Skeletal muscle satellite cell (primary cell): Measurements from ENCODE around the gene DLG4.

ENCODE experiments used
- H3K27me3 ChIP-seq: 2 replicates; pipeline ENCODE4 v1.7.0; 2013; ENCODE audit warnings: low read length; ENCODE audit not compliant: control insufficient read depth, insufficient read depth
- H3K36me3 ChIP-seq: 2 replicates; pipeline ENCODE4 v1.7.0; 2013; ENCODE audit warnings: mild to moderate bottlenecking, control low read depth, low read length; ENCODE audit not compliant: insufficient read depth
- H3K4me1 ChIP-seq: 2 replicates; pipeline ENCODE4 v1.7.0; 2013; ENCODE audit warnings: low read length; ENCODE audit not compliant: control insufficient read depth, insufficient read depth
- H3K4me2 ChIP-seq: 2 replicates; pipeline ENCODE4 v1.7.0; 2013; ENCODE audit warnings: mild to moderate bottlenecking, low read length
- H3K4me3 ChIP-seq: 2 replicates; pipeline ENCODE4 v1.7.0; 2013; ENCODE audit warnings: low read length
- H3K9ac ChIP-seq: 2 replicates; pipeline ENCODE4 v1.7.0; 2013; ENCODE audit warnings: mild to moderate bottlenecking, low read depth, low read length, moderate library complexity
- H3K9me3 ChIP-seq: replicated peaks from 2 replicates; pipeline ENCODE4 v1.7.0; 2013; ENCODE audit warnings: mild to moderate bottlenecking, control low read depth, low read length

DLG4 gene

GRCh38 chr17:7207120-7208001 lies 12.3 kb downstream of the DLG4 start:
- no peak overlapping the region for H3K4me3 ChIP-seq
- peaks cover 16% of the 10 kb centered on the region for H3K36me3 ChIP-seq
- H3K4me1 ChIP-seq: peaks cover 14% of the 10 kb centered on the region
- H3K9me3 ChIP-seq: no peaks in the 10 kb centered on the region
- no peak overlapping the region for H3K9ac ChIP-seq
- peak overlapping the region; percentile 4 for H3K4me2 ChIP-seq
- no peaks in the 10 kb centered on the region for H3K27me3 ChIP-seq

DNA sequence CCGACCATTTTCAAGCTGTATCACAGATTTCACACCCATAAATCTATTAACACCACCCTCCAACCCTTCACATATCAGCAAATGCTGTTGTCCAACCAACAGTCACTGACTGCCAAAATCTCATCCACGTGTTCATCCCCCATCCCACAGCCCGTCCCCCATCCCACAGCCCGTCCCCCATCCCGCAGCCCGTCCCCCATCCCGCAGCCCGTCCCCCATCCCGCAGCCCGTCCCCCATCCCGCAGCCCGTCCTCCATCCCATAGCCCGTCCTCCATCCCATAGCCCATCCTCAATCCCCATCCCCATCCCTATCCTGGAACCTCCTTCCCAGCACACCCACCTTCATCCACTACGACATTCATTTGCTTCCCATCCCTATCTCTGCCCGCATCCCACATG lies 14.1 kb downstream of the DLG4 start:
- Histone ChIP-seq H3K9me3 (no peaks in the 10 kb centered on the region), H3K4me2 (peak overlapping the region; percentile 76), H3K36me3 (peaks cover 16% of the 10 kb centered on the region), H3K9ac (peak overlapping the region; percentile 47), H3K4me3 (peak overlapping the region; percentile 62), H3K27me3 (no peaks in the 10 kb centered on the region), H3K4me1 (peaks cover 14% of the 10 kb centered on the region)

- peak overlapping the region; percentile 62 for H3K4me3 ChIP-seq
- H3K9ac ChIP-seq: peak overlapping the region; percentile 47
- peak overlapping the region; percentile 76 for H3K4me2 ChIP-seq
- no peaks in the 10 kb centered on the region for H3K27me3 ChIP-seq
- H3K4me1 ChIP-seq: peaks cover 14% of the 10 kb centered on the region
- peaks cover 19% of the 10 kb centered on the region for H3K36me3 ChIP-seq
- H3K9me3 ChIP-seq: no peaks in the 10 kb centered on the region
Observed at GRCh38 chr17:7204828-7205461, 14.7 kb downstream of the DLG4 start.

DNA sequence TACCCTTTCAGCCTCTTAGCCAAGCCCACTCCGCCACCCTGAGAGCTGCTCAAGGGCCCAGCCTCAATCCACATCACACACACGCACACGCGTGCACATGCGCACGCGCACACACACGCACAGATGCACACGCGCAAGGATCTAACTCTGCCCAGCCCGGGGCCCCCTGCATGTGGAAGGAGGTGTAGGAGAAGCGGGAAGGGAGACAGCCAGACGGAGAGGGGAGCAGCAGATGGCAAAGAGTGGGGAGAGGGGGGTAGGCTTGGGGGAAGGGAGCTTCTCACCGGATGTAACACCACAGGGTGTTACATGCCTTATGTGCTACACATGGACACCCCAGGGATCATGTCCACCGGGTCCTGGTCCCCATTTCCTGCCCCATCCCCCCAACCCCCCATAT lies 15.3 kb downstream of the DLG4 start:
- H3K4me2 ChIP-seq: peak overlapping the region; percentile 76
- no peaks in the 10 kb centered on the region for H3K27me3 ChIP-seq
- peak overlapping the region; percentile 62 for H3K4me3 ChIP-seq
- H3K36me3 ChIP-seq: peaks cover 20% of the 10 kb centered on the region
- peaks cover 14% of the 10 kb centered on the region for H3K4me1 ChIP-seq
- H3K9ac ChIP-seq: peak overlapping the region; percentile 47
- H3K9me3 ChIP-seq: no peaks in the 10 kb centered on the region

- Histone ChIP-seq H3K4me2 (no peak overlapping the region), H3K27me3 (no peaks in the 10 kb centered on the region), H3K4me1 (peaks cover 14% of the 10 kb centered on the region), H3K9me3 (no peaks in the 10 kb centered on the region), H3K36me3 (peaks cover 20% of the 10 kb centered on the region), H3K4me3 (no peak overlapping the region), H3K9ac (no peak overlapping the region)
Observed at GRCh38 chr17:7203391-7203790, 16.2 kb downstream of the DLG4 start.

DNA sequence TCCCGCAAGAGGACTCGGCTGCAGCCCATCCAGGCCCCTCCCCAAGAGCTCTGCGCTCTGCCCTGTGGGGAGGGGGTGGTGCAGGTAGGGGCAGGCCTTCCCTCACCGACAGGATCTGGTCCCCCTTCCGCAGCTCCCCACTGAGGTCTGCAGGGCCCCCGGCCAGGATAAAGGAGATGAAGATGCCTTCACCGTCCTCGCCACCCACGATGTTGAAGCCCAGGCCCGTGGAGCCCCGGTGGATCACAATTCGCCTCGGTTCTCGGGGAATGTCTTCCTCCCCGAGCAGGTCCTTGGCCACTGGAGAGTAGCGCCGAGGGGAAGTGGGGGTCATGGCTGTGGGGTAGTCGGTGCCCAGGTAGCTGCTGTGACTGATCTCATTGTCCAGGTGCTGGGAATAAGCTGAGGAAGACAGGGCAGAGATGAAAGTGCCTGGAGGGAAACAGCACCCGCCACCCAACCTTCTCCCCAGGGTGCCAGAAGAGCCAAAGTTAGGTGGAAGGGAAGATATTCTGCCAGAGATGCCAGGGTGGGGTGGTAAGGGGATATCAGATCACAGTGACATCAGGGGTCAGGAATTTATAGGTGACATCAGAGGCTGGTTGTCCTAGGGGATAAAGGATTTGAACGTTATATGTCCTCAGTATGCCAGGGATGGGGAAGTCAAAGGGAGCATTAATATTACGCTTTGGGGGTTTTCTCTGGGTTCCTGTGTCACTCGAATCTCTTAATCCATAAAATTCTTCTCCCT lies 22.8 kb downstream of the DLG4 start:
- no peaks in the 10 kb centered on the region for H3K9me3 ChIP-seq
- H3K36me3 ChIP-seq: peaks cover 42% of the 10 kb centered on the region
- H3K27me3 ChIP-seq: no peaks in the 10 kb centered on the region
- H3K4me3 ChIP-seq: no peak overlapping the region
- no peaks in the 10 kb centered on the region for H3K4me1 ChIP-seq
- H3K4me2 ChIP-seq: no peak overlapping the region
- H3K9ac ChIP-seq: no peak overlapping the region

GRCh38 chr17:7195971-7196370 lies 23.7 kb downstream of the DLG4 start:
- no peaks in the 10 kb centered on the region for H3K27me3 ChIP-seq
- H3K36me3 ChIP-seq: peaks cover 45% of the 10 kb centered on the region
- no peaks in the 10 kb centered on the region for H3K4me1 ChIP-seq
- no peaks in the 10 kb centered on the region for H3K9me3 ChIP-seq
- no peak overlapping the region for H3K4me2 ChIP-seq
- H3K9ac ChIP-seq: no peak overlapping the region
- H3K4me3 ChIP-seq: no peak overlapping the region

GRCh38 chr17:7192271-7192937 lies 27.2 kb downstream of the DLG4 start:
- no peak overlapping the region for H3K4me3 ChIP-seq
- H3K36me3 ChIP-seq: peaks cover 39% of the 10 kb centered on the region
- no peaks in the 10 kb centered on the region for H3K4me1 ChIP-seq
- H3K27me3 ChIP-seq: no peaks in the 10 kb centered on the region
- H3K4me2 ChIP-seq: no peak overlapping the region
- H3K9me3 ChIP-seq: no peaks in the 10 kb centered on the region
- no peak overlapping the region for H3K9ac ChIP-seq

DNA sequence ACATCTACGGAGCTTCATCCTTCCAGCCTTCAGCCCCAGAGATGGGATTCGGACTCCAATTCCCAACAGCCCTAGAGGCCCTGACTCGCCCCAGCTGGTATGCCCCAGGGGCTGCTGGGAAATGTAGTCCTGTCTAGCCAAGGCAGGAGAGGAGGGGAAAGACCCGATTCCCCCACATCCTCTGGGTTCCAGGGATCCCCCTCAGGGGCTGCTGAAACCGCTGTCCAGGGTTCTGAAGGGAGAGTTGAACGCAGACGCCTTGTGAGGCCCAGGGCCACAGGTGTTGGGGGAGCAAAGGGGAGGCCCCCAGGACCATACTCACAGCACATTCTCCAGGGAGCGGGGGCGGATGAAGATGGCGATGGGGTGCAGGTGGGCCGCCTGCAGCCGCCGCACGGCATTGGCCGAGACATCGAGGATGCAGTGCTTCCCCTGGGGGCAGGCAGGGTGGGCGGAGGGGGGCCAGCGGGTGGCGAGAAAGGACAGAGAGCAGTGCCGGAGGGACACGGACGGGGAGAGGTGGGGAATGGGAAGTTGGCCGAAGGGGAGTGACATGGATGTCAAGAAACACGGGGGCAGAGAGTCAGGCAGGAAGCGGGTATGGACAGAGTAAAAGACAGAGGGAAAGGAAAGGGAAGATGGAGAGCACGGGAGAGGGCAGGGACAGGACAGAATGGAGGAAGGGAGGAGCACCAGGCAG lies 27.9 kb downstream of the DLG4 start:
- H3K9me3 ChIP-seq: no peaks in the 10 kb centered on the region
- no peaks in the 10 kb centered on the region for H3K27me3 ChIP-seq
- no peak overlapping the region for H3K9ac ChIP-seq
- H3K36me3 ChIP-seq: peaks cover 33% of the 10 kb centered on the region
- H3K4me3 ChIP-seq: no peak overlapping the region
- no peak overlapping the region for H3K4me2 ChIP-seq
- no peaks in the 10 kb centered on the region for H3K4me1 ChIP-seq

GRCh38 chr17:7191069-7191468 lies 28.6 kb downstream of the DLG4 start:
- Histone ChIP-seq H3K4me2 (no peak overlapping the region), H3K4me3 (no peak overlapping the region), H3K36me3 (peaks cover 27% of the 10 kb centered on the region), H3K27me3 (no peaks in the 10 kb centered on the region), H3K4me1 (no peaks in the 10 kb centered on the region), H3K9me3 (no peaks in the 10 kb centered on the region), H3K9ac (no peak overlapping the region)
